Cardiac fibroblast (primary cell): ENCODE results near the gene ATP5PB.

ENCODE experiments used
- DNase-seq, 2 donors: peaks; one replicate each; pipeline versions ENCODE4 v3.0.0 to v3.0.0-alpha.2; 2010; ENCODE audit warnings: low read depth in 2 of 2
- H3K4me3 ChIP-seq, 2 donors: replicated peaks in 1 of 2; 1 replicate in 1 of 2; 2 replicates in 1 of 2; pipeline ENCODE4 v1.5.1; 2011; ENCODE audit warnings: low read depth in 2 of 2, low read length in 2 of 2, mild to moderate bottlenecking in 2 of 2, moderate library complexity in 1 of 2
- CTCF ChIP-seq: IDR thresholded peaks from one replicate; pipeline ENCODE4 v1.5.1; 2011; ENCODE audit warnings: low read depth, mild to moderate bottlenecking, low read length, inconsistent platforms

Gene ATP5PB

DNA sequence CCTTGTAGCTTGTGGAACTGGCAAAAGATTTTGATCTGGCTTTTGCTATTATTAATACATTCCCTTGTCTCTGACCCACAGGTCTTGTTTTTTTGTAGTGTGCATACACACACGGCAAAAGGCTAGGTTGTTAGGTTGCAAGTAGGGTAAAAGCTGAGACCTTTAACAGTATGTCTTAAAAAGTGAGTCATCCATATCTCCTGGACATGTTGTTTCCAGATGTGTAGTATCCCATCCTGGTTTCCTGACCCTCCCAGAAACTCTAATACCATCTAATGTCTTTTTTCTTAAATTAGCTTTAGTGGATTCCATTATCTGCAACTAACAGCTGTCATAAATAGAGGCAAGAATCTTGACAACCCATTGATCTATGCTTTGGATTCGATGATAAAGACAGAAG is 36.4 kb upstream of the ATP5PB start:
- H3K4me3 ChIP-seq: no peak overlapping the region
- no peak for DNase-seq
- TF ChIP-seq CTCF: no peak

DNA sequence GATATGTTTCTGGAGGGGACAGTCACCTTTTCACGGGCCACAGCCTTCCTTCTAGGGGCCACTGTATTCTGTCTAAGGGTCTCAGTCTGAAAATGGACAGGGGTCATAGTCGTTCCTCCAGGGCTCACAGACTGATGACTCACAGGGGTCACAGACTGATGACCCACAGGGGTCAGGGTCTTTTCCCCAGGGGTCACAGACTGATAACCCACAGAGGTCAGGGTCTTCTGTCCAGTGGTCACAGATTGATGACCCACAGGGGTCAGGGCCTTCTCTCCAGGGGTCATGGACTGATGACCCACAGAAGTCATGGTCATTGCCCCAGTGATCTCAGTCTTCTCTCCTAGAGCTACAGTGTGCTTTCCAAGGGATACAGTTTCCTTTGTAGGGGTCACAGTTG is 34.5 kb upstream of the ATP5PB start:
- TF ChIP-seq CTCF: no peak
- H3K4me3 ChIP-seq: no peak overlapping the region
- DNase-seq: no peak

GRCh38 chr1:111415461-111415860 is 33.8 kb upstream of the ATP5PB start:
- H3K4me3 ChIP-seq: no peak overlapping the region
- no peak for DNase-seq
- TF ChIP-seq CTCF: no peak

GRCh38 chr1:111417755-111418154 is 31.5 kb upstream of the ATP5PB start:
- DNase-seq: no peak
- no peak for TF ChIP-seq CTCF
- H3K4me3 ChIP-seq: no peak overlapping the region

- no peak overlapping the region for H3K4me3 ChIP-seq
- TF ChIP-seq CTCF: no peak
- no peak for DNase-seq
Measured at GRCh38 chr1:111419037-111419436, 30.2 kb upstream of the ATP5PB start.

- no peak for DNase-seq
- no peak overlapping the region for H3K4me3 ChIP-seq
- no peak for TF ChIP-seq CTCF
Measured at GRCh38 chr1:111420377-111420776, 28.9 kb upstream of the ATP5PB start.
